Endothelial cell of umbilical vein (primary cell): ENCODE measurements around the gene SMOC2. TPM values are rescaled to one million over a fixed set of nuclear protein-coding genes. Genes with fewer than 3 reads are reported as not detected.

Experiments used
- BruUV-seq: library from RNA; stranded (reverse); fragments of 400-500 nt; replicated peaks from 2 replicates; lab custom pipeline; 2021; lab: Mats Ljungman, UMichigan
- CTCF ChIA-PET: fragments of 300-600, 350-600 bp; sonication (Branson Sonifier 250); formaldehyde crosslinking; loops from one replicate; lab custom pipeline; 2021; ENCODE audit warnings: antibody characterized with exemption, inconsistent platforms; lab: Charles Lee
- POLR2A ChIA-PET: fragments of 300-600, 350-600 bp; sonication (Branson Sonifier 250); formaldehyde crosslinking; loops from one replicate; lab custom pipeline; 2021; ENCODE audit warnings: antibody characterized with exemption, inconsistent platforms; lab: Charles Lee
- DNase-seq: peaks from one replicate; pipeline ENCODE4 v3.0.0-alpha.2; 2011; ENCODE audit warnings: low read depth, low spot score
- FAIRE-seq: peaks from 2 replicates; lab custom pipeline; 2011; peaks lifted over from hg19 to GRCh38; lab: Jason Lieb, UNC
- H2AFZ ChIP-seq: 2 replicates; pipeline ENCODE4 v1.6.0; 2012; ENCODE audit warnings: low read depth, low read length, control low read depth, inconsistent platforms
- H3K27ac ChIP-seq: 2 replicates; pipeline ENCODE4 v1.5.1; 2011; ENCODE audit warnings: low read depth, mild to moderate bottlenecking, control low read depth, low read length, moderate library complexity; ENCODE audit not compliant: insufficient read depth
- H3K27me3 ChIP-seq, 2 experiments: 2 replicates each; pipeline versions ENCODE4 v1.6.0 to v1.6.1; 2011; ENCODE audit warnings: low read length in 2 of 2, mixed read lengths in 1 of 2; ENCODE audit not compliant: control insufficient read depth in 2 of 2, insufficient read depth in 2 of 2
- H3K36me3 ChIP-seq, 2 experiments: 2 replicates in 1 of 2; 3 replicates in 1 of 2; pipeline ENCODE4 v1.5.1; 2011; ENCODE audit warnings: low read length in 2 of 2, mild to moderate bottlenecking in 1 of 2, moderate library complexity in 1 of 2; ENCODE audit not compliant: control insufficient read depth in 2 of 2, insufficient read depth in 2 of 2; ENCODE audit errors: extremely low read depth in 1 of 2
- H3K4me1 ChIP-seq: 3 replicates; pipeline ENCODE4 v1.5.1; 2011; ENCODE audit warnings: mild to moderate bottlenecking, low read length; ENCODE audit not compliant: control insufficient read depth, insufficient read depth; ENCODE audit errors: extremely low read depth
- H3K4me2 ChIP-seq: 2 replicates; pipeline ENCODE4 v1.6.1; 2011; ENCODE audit warnings: low read length, control low read depth, mixed read lengths; ENCODE audit not compliant: insufficient read depth
- H3K4me3 ChIP-seq, 3 experiments: fragments of 200-600 bp in 1 of 3; sonication (generic), shearing (Covaris generic) in 1 of 3; replicated peaks in 1 of 3; 2 replicates each; pipeline ENCODE4 v1.5.1; 2011 to 2016; ENCODE audit warnings: control low read depth in 3 of 3, low read length in 3 of 3, mild to moderate bottlenecking in 2 of 3, inconsistent platforms in 1 of 3, low read depth in 1 of 3, moderate library complexity in 1 of 3; ENCODE audit not compliant: insufficient read depth in 1 of 3
- H3K79me2 ChIP-seq: 2 replicates; pipeline ENCODE4 v1.6.0; 2012; ENCODE audit warnings: low read length, inconsistent platforms; ENCODE audit not compliant: control insufficient read depth, insufficient read depth
- H3K9ac ChIP-seq: replicated peaks from 2 replicates; pipeline ENCODE3; 2011; ENCODE audit warnings: low read length, control low read depth; ENCODE audit not compliant: insufficient read depth; ENCODE audit errors: extremely low read depth
- H3K9me1 ChIP-seq: replicated peaks from 3 replicates; pipeline ENCODE4 v1.6.0; 2011; ENCODE audit warnings: mild to moderate bottlenecking, low read length; ENCODE audit not compliant: control insufficient read depth, insufficient read depth; ENCODE audit errors: extremely low read depth
- H3K9me3 ChIP-seq: replicated peaks from 2 replicates; pipeline ENCODE4 v1.5.1; 2012; ENCODE audit warnings: low read length, inconsistent platforms; ENCODE audit not compliant: control insufficient read depth, insufficient read depth
- H4K20me1 ChIP-seq: replicated peaks from 2 replicates; pipeline ENCODE3; 2011; ENCODE audit warnings: mild to moderate bottlenecking, low read length; ENCODE audit not compliant: control insufficient read depth, insufficient read depth; ENCODE audit errors: extremely low read depth
- JUN ChIP-seq: IDR thresholded peaks from 2 replicates; pipeline ENCODE4 v1.6.1; 2011; ENCODE audit warnings: borderline replicate concordance, low read depth; ENCODE audit not compliant: insufficient read length, insufficient read depth
- POLR2A ChIP-seq: IDR thresholded peaks from 2 replicates; pipeline ENCODE4 v1.6.1; 2012; ENCODE audit warnings: low read depth, mild to moderate bottlenecking, control low read depth, low read length
- dilution Hi-C: fragments of 300-500 bp; cut with MboI; formaldehyde crosslinking; loops from one replicate; pipeline ENCODE4 v1.15.0; 2019; ENCODE audit warnings: low sequenced_read_pairs; ENCODE audit not compliant: extremely low pct_ligation_motif_present
- intact Hi-C: fragments of 100-400 bp; cut with micrococcal nuclease; formaldehyde crosslinking; loops from one replicate; pipeline ENCODE4 v1.10.0; 2022
- polyA plus RNA-seq, 4 experiments: library from polyadenylated mRNA; depleted of rRNA in 3 of 4; stranded (reverse) in 3 of 4; unstranded in 1 of 4; fragments of >200 nt; gene quantifications; 2 replicates each; pipeline versions ENCODE4 v1.2.1 to v1.2.3, GENCODE V29; 2011 to 2012; ENCODE audit warnings: missing spikeins in 1 of 4
- total RNA-seq: library from RNA; stranded (reverse); gene quantifications from 2 replicates; pipeline ENCODE4 v1.2.3, GENCODE V29; 2021
- TF ChIP-seq, protein P1 (sequence below), 2 donors: IDR thresholded peaks; 1 replicate in 1 of 2; 2 replicates in 1 of 2; pipeline ENCODE4 v1.5.1; 2011; ENCODE audit warnings: low read length in 2 of 2, mild to moderate bottlenecking in 2 of 2, moderate library complexity in 2 of 2, control low read depth in 1 of 2, inconsistent platforms in 1 of 2, low read depth in 1 of 2; ENCODE audit not compliant: insufficient read depth in 1 of 2; ENCODE audit errors: extremely low read depth in 1 of 2

Gene SMOC2
- total and polyA plus RNA-seq, 2 donors (not counting 3 experiments of a cell fraction or from before 2014, with no cell fraction given) = not detected

- FAIRE-seq = no peak
- H3K9me3 ChIP-seq = peaks cover 2% of the 10 kb centered on the region
- BruUV-seq = no TSS peak
- H2AFZ ChIP-seq = no peak overlapping the region
- no peak overlapping the region for H3K27ac ChIP-seq
- intact Hi-C loops = no loop called here
- H3K4me1 ChIP-seq = no peaks in the 10 kb centered on the region
- CTCF ChIA-PET = no interaction called here
- no peaks in the 10 kb centered on the region for H3K79me2 ChIP-seq
- H3K4me3 ChIP-seq = no peak overlapping the region
- DNase-seq = no peak
- no peaks in the 10 kb centered on the region for H3K36me3 ChIP-seq
- no peaks in the 10 kb centered on the region for H3K9me1 ChIP-seq
- TF ChIP-seq, protein P1, sequence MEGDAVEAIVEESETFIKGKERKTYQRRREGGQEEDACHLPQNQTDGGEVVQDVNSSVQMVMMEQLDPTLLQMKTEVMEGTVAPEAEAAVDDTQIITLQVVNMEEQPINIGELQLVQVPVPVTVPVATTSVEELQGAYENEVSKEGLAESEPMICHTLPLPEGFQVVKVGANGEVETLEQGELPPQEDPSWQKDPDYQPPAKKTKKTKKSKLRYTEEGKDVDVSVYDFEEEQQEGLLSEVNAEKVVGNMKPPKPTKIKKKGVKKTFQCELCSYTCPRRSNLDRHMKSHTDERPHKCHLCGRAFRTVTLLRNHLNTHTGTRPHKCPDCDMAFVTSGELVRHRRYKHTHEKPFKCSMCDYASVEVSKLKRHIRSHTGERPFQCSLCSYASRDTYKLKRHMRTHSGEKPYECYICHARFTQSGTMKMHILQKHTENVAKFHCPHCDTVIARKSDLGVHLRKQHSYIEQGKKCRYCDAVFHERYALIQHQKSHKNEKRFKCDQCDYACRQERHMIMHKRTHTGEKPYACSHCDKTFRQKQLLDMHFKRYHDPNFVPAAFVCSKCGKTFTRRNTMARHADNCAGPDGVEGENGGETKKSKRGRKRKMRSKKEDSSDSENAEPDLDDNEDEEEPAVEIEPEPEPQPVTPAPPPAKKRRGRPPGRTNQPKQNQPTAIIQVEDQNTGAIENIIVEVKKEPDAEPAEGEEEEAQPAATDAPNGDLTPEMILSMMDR (IDR thresholded peaks at IDR 0.05; ENCODE audit: extremely low read depth in 1 of 2, insufficient read depth in 1 of 2, low read depth in 1 of 2, low read length in 2 of 2) = no peak
- peak; percentile 3 for TF ChIP-seq JUN
- H3K4me2 ChIP-seq = no peak overlapping the region
- H3K27me3 ChIP-seq = no peaks in the 10 kb centered on the region
- H3K9ac ChIP-seq = no peak overlapping the region
- dilution Hi-C loops = no loop called here
- no peaks in the 10 kb centered on the region for H4K20me1 ChIP-seq
- POLR2A ChIA-PET = no interaction called here
Measured at GRCh38 chr6:168557512-168557911, 116.5 kb downstream of the SMOC2 start.

DNA sequence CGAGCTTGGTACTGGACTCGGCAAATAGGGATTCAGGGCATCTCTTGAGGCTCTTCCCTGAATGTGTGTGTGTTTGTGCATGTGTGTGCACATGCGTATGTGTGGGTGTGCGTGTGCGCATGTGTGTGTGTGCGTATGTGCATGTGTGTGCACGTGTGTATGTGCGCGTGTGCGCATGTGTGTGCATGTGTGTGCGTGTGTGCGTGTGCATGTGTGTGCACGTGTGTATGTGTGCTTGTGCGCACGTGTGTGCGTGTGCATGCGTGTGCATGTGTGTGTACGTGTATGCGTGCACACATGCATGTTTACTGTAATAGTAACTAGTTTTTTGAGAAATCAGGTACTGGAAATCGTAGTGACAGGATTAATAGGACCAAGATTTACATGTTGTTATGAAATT, 117.7 kb downstream of the SMOC2 start:
- Histone ChIP-seq H3K9me1 (no peaks in the 10 kb centered on the region), H2AFZ (no peak overlapping the region), H4K20me1 (no peaks in the 10 kb centered on the region), H3K36me3 (no peaks in the 10 kb centered on the region), H3K9ac (no peak overlapping the region), H3K9me3 (peaks cover 5% of the 10 kb centered on the region), H3K27ac (no peak overlapping the region), H3K27me3 (no peaks in the 10 kb centered on the region), H3K4me1 (no peaks in the 10 kb centered on the region), H3K4me3 (no peak overlapping the region), H3K4me2 (no peak overlapping the region), H3K79me2 (no peaks in the 10 kb centered on the region)
- DNase-seq (no peak), FAIRE-seq (no peak)
- intact Hi-C loops (no loop called here), dilution Hi-C loops (no loop called here)
- CTCF ChIA-PET = no interaction called here
- TF ChIP-seq POLR2A = no peak
- TF ChIP-seq JUN = no peak
- POLR2A ChIA-PET = no interaction called here
- BruUV-seq = no TSS peak
